Measurements from ENCODE around the gene GREB1L. TPM values are rescaled to one million over a fixed set of nuclear protein-coding genes. Genes with fewer than 3 reads are reported as not detected.

Gene GREB1L
- total RNA-seq, 2 experiments from 2014 or later: not detected

DNA sequence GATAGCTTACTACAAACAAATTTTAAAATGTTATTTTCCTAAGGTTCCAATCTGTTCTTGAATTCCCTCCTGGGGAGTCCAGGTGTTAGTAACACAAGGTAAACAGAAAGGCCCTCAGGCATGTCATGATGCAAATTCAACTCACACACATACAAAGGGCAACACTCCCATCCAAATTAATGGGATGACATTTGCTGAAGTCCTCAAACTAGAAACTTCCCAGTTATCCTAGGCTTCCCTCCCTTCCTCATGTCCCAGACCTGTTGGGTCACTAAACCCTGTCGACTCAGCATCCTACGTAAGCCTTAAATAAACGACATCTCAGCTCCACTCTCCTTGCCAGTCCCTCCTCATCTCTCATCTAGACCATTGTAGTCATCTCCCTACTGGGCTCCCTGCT lies 85.1 kb downstream of the GREB1L start:
- Histone ChIP-seq H3K4me1 (ENCODE audit: insufficient read depth, low read length) (no peaks in the 10 kb centered on the region), H3K9me3 (ENCODE audit: control insufficient read depth in 1 of 2, insufficient read depth in 1 of 2, low read length in 2 of 2) (no peaks in the 10 kb centered on the region), H3K36me3 (ENCODE audit: insufficient read depth, low read length) (no peaks in the 10 kb centered on the region), H3K27me3 (ENCODE audit: control insufficient read depth in 1 of 2, insufficient read depth in 2 of 2, low read length in 2 of 2) (no peaks in the 10 kb centered on the region), H3K27ac (ENCODE audit: low read depth in 1 of 2, low read length in 2 of 2) (no peak overlapping the region), H3K4me3 (ENCODE audit: low read length) (no peak overlapping the region)
- ATAC-seq (ENCODE audit: poor library complexity) (no peak), DNase-seq (no peak)
- ChIA-PET CTCF (no interaction called here), POLR2A (no interaction called here)
- H3K9me3 Mint-ChIP-seq: peaks cover 2% of the 10 kb centered on the region
- no peaks in the 10 kb centered on the region for H3K4me1 Mint-ChIP-seq (ENCODE audit: low read depth)
- peaks cover 5% of the 10 kb centered on the region for H3K27me3 Mint-ChIP-seq
- H3K4me3 Mint-ChIP-seq: no peak overlapping the region
- TF ChIP-seq, protein P1, sequence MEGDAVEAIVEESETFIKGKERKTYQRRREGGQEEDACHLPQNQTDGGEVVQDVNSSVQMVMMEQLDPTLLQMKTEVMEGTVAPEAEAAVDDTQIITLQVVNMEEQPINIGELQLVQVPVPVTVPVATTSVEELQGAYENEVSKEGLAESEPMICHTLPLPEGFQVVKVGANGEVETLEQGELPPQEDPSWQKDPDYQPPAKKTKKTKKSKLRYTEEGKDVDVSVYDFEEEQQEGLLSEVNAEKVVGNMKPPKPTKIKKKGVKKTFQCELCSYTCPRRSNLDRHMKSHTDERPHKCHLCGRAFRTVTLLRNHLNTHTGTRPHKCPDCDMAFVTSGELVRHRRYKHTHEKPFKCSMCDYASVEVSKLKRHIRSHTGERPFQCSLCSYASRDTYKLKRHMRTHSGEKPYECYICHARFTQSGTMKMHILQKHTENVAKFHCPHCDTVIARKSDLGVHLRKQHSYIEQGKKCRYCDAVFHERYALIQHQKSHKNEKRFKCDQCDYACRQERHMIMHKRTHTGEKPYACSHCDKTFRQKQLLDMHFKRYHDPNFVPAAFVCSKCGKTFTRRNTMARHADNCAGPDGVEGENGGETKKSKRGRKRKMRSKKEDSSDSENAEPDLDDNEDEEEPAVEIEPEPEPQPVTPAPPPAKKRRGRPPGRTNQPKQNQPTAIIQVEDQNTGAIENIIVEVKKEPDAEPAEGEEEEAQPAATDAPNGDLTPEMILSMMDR (IDR thresholded peaks at IDR 0.05): no peak
- H3K27ac Mint-ChIP-seq: no peak overlapping the region
- no peaks in the 10 kb centered on the region for H3K36me3 Mint-ChIP-seq (ENCODE audit: low read depth)
- intact Hi-C loops (cut with DNase I, micrococcal nuclease): no loop called here

DNA sequence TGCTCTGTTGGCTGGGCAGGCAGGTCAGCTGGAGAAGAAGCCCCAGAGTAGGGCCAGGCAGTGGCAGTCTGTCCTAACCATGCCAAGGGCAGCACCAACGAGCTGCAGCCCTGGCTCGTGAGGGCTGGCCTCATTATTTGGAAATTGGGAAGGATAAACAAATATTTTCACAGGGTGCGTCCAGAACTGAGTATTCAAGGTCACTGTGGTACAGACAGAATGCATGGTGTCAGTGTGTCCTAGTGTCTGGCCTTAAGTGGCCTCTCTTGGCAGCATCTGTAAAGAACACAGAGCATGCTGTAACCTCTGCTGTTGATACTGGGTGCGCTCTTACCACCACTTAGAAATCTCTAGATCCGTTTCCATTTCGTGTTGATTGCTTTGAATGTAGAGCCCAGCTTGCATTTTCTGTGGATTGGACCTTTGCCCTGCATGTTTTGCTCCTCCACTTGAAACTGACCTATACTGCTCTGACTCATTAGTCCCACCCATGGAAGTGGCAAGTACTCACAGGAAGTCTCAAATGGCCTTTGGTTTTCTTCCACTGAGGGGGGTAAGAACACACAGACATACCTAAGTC lies 88.2 kb downstream of the GREB1L start:
- DNase-seq: no peak
- no peaks in the 10 kb centered on the region for H3K36me3 Mint-ChIP-seq (ENCODE audit: low read depth)
- CTCF ChIA-PET: no interaction called here
- no peak overlapping the region for H3K4me3 Mint-ChIP-seq
- no peak overlapping the region for H3K4me3 ChIP-seq (ENCODE audit: low read length)
- no peak for ATAC-seq (ENCODE audit: poor library complexity)
- POLR2A ChIA-PET: no interaction called here
- H3K27me3 ChIP-seq (ENCODE audit: control insufficient read depth in 1 of 2, insufficient read depth in 2 of 2, low read length in 2 of 2): no peaks in the 10 kb centered on the region
- peaks cover 0 to 5% of the 10 kb centered on the region in 2 experiments for H3K9me3 ChIP-seq (ENCODE audit: control insufficient read depth in 1 of 2, insufficient read depth in 1 of 2, low read length in 2 of 2)
- TF ChIP-seq, protein P1 (IDR thresholded peaks at IDR 0.05): no peak
- intact Hi-C loops (cut with DNase I, micrococcal nuclease): loop anchor here in 1 of 2 experiments (5.0 kb wide), 1 partner anchor 52 kb away; no protein-coding TSS in a partner anchor
- H3K27me3 Mint-ChIP-seq: peaks cover under 1% of the 10 kb centered on the region
- H3K27ac Mint-ChIP-seq: no peak overlapping the region
- H3K27ac ChIP-seq (ENCODE audit: low read depth in 1 of 2, low read length in 2 of 2): no peak overlapping the region
- H3K9me3 Mint-ChIP-seq: peaks cover 2% of the 10 kb centered on the region
- H3K36me3 ChIP-seq (ENCODE audit: insufficient read depth, low read length): no peaks in the 10 kb centered on the region
- H3K4me1 ChIP-seq (ENCODE audit: insufficient read depth, low read length): no peaks in the 10 kb centered on the region
- H3K4me1 Mint-ChIP-seq (ENCODE audit: low read depth): no peaks in the 10 kb centered on the region

DNA sequence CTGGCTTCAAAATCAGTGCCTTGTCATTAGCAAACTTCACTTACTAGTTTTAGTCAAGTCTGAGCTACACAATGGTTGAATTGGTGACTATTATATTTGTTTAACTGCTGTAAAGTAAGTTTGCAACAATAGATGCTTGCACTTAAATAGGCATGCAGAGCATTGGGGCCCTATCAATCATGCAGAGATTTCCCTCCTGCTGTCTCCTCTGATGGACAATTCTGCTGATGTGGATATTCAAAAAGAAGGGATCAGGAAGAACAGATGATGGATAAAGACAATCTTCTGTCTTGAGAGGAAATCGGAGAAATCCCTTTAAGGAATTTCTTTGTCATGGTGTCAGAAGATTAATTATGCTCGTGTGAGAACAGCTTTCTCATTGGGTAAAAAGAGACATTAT lies 89.0 kb downstream of the GREB1L start:
- no peak for DNase-seq
- H3K9me3 Mint-ChIP-seq: peaks cover 2% of the 10 kb centered on the region
- ATAC-seq (ENCODE audit: poor library complexity): no peak
- no peaks in the 10 kb centered on the region for H3K36me3 ChIP-seq (ENCODE audit: insufficient read depth, low read length)
- H3K27ac Mint-ChIP-seq: no peak overlapping the region
- no peak overlapping the region for H3K4me3 Mint-ChIP-seq
- H3K4me3 ChIP-seq (ENCODE audit: low read length): no peak overlapping the region
- H3K27me3 Mint-ChIP-seq: no peaks in the 10 kb centered on the region
- no peaks in the 10 kb centered on the region for H3K36me3 Mint-ChIP-seq (ENCODE audit: low read depth)
- TF ChIP-seq, protein P1 (IDR thresholded peaks at IDR 0.05): no peak
- H3K4me1 ChIP-seq (ENCODE audit: insufficient read depth, low read length): no peaks in the 10 kb centered on the region
- ChIA-PET CTCF (no interaction called here), POLR2A (no interaction called here)
- no peaks in the 10 kb centered on the region for H3K27me3 ChIP-seq (ENCODE audit: control insufficient read depth in 1 of 2, insufficient read depth in 2 of 2, low read length in 2 of 2)
- no peaks in the 10 kb centered on the region for H3K4me1 Mint-ChIP-seq (ENCODE audit: low read depth)
- H3K9me3 ChIP-seq (ENCODE audit: control insufficient read depth in 1 of 2, insufficient read depth in 1 of 2, low read length in 2 of 2): peaks cover 0 to 5% of the 10 kb centered on the region in 2 experiments
- intact Hi-C loops (cut with DNase I, micrococcal nuclease): loop anchor here in 1 of 2 experiments (5.0 kb wide), 1 partner anchor 51 kb away; no protein-coding TSS in a partner anchor
- no peak overlapping the region for H3K27ac ChIP-seq (ENCODE audit: low read depth in 1 of 2, low read length in 2 of 2)
